ENCODE results near the gene SNX27.
"Not testable (repeated sequence)": the region's sequence is repeated elsewhere in the genome, so short reads cannot be mapped to it uniquely, and the experiment has no call there.

Gene SNX27

GRCh38 chr1:151643085-151643484 lies 31.2 kb downstream of the SNX27 start:
- DNase-seq: not testable (repeated sequence)

DNA sequence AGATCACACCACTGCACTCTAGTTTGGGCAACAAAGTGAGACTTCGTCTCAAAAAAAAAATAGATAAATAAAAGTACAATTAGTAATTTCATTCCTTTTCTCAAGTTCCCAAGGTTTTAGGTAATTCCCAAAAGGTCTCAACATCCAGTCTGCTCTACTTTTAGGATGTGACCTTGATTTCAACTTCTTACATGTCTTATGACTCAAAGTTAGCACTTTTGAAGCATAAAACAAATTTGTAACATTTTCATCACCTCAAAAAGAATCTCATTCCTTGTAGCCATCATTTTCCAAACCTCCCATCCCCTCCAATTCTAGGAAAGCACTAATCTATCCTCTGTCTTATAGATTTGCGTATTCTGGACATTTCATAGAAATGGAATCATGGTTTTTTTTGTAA lies 32.2 kb downstream of the SNX27 start:
- DNase-seq: no peak

GRCh38 chr1:151653397-151653796 lies 41.5 kb downstream of the SNX27 start:
- no peak for DNase-seq

DNA sequence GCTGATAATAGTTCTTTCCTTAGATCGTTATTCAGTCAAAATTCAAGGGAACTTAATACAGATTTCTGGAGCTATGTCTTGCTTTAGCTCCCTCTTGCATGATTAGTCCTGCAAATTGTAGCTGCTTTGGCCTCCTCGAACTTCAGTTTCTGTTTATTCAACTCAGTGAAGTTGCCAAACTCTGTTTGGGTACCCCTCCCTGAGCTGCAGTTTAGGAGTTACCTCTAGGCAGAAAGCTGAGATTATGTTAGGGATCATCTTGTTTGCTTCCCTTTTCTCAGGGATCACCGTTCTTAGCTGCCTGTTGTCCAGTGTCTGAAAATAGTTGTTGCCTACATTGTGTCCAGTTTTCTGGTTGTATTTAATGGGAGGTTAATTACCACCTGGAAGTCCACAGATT lies 43.5 kb downstream of the SNX27 start:
- DNase-seq: no peak

GRCh38 chr1:151661751-151662150 lies 49.9 kb downstream of the SNX27 start:
- no peak for DNase-seq

DNA sequence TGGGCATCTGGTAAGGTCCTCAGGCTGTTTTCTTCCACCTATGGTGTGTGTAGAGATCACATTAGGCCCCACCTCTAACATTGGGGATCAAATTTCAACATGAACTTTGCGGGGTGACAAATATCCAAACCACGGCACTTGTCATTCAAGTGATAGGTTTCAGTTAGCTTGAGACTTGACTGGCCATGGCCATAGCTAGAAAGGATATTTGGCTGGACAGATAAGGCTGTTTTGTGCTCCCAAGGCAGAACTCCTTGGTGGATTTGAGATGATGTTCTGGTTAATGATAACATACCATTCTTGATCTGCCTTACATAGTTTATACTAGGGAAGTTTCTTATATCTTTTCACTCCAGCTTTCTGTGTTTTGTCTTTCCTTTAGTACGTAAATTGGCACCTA lies 56.2 kb downstream of the SNX27 start:
- no peak for DNase-seq

DNA sequence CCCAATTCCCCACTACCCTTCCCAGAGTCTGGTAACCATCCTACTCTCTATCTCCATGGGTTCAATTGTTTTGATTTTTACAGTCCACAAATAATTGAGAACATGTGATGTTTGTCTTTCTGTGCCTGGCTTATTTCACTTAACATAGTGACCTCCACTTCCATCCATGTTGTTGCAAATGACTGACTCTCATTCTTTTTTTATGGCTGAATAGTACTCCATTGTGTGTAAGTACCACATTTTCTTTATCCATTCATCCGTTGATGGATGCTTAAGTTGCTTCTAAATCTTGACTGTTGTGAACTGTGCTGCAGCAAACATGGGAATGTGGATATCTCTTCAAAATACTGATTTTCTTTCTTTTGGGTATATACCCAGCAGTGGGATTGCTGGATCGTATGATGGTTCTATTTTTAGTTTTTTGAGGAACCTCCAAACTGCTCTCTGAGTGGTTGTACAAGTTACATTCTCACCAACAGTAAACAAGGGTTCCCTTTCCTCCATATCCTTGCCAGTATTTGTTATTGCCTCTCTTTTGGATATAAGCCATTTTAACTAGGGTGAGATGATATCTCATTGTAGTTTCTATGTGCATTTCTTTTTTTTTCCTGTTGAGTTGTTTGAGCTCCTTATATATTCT lies 58.3 kb downstream of the SNX27 start:
- not testable (repeated sequence) for DNase-seq

GRCh38 chr1:151673407-151673806 lies 61.6 kb downstream of the SNX27 start:
- DNase-seq: no peak

- DNase-seq: no peak
Measured at GRCh38 chr1:151680391-151680790, 68.5 kb downstream of the SNX27 start.

DNA sequence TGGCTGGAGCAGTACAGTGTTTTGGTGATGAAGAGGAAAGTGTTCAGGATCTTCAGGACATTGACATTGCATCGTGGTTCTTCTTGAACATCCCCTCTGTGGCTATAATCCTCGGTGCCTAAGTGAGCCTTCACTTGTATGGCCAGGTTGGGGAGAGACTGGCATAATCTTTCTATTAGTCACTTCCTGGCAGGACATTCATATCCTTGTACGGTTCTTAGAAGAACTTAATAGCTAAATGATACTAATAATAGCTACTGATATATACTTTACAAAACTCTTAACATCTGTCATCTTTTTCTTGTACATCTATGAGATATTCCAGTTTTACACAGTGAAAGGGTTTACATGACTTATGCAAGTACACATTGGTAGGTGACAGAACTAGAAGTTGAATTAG lies 69.0 kb downstream of the SNX27 start:
- no peak for DNase-seq

DNA sequence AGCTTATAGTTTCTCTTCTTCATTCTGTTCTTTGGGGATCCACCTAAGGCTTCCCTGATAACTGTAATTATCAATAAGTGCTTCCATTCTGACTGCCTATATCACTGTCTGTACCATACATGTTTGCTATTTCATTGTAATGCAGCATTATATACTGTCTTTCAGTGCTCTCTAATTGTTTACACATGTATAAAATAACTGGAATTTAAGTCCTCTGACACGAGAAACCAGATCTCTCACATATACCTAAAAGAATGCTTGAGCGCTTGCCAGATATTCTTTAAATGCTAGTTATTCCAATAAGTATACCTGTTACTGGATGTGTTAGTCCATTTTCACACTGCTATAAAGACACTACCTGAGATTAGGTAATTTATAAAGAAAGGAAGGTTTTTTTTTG lies 70.1 kb downstream of the SNX27 start:
- no peak for DNase-seq

DNA sequence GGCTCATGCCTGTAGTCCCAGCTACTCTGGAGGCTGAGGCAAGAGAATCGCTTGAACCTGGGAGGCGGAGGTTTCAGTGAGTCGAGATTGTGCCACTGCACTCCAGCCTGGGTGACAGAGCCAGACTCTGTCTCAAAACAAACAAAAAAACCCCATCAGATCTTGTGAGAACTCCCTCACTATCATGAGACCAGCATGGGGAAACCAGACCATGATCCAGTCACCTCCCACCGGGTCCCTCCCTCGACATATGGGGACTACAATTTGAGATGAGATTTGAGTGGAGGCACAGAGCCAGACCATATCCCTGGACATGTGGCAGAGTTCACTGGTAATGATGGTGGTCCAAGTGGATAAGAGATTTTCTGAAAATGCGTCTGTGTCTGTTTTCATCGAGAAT lies 71.1 kb downstream of the SNX27 start:
- not testable (repeated sequence) for DNase-seq

DNA sequence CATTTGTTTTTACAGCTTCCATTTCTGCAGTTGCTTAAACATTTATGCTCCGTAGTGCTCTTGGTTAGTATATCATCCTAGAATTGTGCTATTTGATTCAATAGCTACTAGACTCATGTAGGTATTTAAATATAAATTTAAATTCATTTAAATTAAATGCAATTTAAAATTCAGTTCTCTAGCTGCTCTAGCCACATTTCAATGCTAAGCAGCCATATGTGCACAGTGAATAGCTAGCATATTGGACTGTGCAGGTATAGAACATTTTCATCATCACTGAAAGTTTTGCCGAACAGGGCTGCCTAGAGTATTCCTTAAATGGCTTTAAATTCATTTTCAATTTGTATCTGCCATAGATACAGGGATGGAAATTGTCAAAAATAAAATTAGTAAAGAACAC lies 72.3 kb downstream of the SNX27 start:
- DNase-seq: no peak

GRCh38 chr1:151686561-151686960 lies 74.7 kb downstream of the SNX27 start:
- DNase-seq: no peak

GRCh38 chr1:151689494-151689893 lies 77.6 kb downstream of the SNX27 start:
- no peak for DNase-seq

DNA sequence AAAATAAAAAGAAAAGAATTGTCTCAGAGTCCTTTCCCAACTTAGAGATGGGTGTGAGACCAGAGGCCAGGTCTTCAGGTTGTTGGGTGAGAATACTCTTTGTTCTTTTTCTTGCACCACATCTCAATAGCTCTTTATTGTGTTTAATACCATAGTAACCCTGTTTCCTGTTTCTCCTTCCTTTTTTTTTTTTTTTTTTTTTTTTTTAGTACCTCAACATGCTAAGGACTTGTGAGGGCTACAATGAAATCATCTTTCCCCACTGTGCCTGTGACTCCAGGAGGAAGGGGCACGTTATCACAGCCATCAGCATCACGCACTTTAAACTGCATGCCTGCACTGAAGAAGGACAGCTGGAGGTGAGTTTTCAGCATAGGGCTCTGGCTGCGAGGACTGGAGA lies 80.4 kb downstream of the SNX27 start:
- DNase-seq: no peak

GRCh38 chr1:151693057-151693651 lies 81.3 kb downstream of the SNX27 start:
- no peak for DNase-seq

GRCh38 chr1:151701515-151701914 lies 89.7 kb downstream of the SNX27 start:
- DNase-seq: no peak

DNA sequence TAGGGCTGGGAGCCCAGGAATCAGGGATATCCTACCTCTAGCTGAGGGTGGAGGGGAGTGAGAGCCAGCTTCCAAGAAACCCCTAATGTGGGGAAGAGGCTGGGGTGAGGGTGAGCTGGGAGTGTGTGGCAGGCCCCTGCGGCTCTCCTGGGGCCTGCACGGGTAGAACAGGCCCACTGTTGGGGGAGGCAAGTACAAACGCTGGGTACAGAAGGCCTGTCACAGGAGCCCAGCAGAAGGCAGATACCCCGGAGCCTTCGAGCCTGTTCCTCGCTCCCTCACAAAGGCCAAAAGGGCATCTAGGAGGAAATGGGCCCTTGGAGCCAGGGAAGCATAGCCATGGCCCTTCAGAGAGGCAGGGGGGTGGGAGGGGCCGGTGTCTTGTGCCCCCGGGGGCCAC lies 91.1 kb downstream of the SNX27 start:
- DNase-seq: no peak

DNA sequence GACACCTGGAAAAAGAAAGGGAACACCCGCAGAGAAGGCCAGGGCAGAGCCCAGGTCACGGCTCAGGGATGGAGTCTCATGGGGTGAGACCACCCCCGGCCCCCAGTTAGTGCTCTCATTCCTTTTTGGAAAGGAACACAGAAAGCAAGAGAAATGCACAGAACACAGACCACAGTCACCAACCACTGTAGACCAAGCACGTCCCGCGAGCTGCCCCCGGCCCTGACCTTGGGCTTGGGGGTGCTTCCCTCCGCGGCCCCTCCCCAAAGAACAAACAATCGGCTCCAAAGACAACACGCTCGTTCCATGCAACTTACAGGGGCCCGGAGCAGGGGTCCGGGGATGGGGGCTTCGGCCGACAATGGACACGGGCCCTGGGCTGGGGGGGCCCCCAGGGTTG lies 92.0 kb downstream of the SNX27 start:
- DNase-seq: no peak

DNA sequence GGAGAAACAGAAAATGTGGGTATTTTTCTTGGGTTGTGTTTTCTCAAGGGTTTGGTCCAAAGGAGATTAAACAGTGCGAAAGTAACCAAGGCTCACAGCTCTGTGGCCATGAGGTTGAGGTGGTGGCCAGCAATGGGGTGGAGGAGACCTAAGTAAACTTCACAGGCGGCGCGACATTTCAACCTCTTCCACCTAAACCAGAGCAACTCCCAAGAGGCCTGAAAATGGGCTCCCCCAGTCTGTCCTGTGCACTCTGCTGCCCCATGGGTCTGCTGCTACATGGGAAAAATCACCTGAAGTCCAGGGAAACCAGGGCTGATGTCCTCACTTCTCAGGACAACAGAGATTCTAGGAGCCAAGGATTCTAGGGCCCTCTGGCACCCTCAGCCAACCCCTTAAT lies 92.4 kb downstream of the SNX27 start:
- DNase-seq: no peak

DNA sequence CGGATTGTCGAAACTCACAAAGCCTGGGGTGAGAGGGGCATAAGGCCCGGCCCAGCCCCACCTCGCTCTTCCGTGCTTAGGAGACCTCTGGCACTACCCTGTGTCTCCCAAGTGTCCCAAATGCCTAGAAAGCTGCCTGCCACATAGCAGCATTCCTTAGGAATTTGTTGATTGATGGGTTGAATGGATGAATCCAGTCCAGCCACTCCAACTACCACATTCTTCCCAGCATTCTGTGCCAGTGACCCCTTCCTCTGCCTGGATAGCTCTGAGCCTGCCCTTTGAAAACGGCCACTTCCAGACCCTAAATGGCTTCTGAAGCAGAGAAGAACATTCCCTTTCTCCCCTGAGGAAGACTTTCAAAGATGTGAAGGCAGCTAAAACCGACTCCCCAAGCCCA lies 93.3 kb downstream of the SNX27 start:
- no peak for DNase-seq

GRCh38 chr1:151705753-151706463 lies 94.1 kb downstream of the SNX27 start:
- no peak for DNase-seq
